ENCODE results near the gene PLD5. TPM values are rescaled to one million over a fixed set of nuclear protein-coding genes. Genes with fewer than 3 reads are reported as not detected.
"Not testable (repeated sequence)": the region's sequence is repeated elsewhere in the genome, so short reads cannot be mapped to it uniquely, and the experiment has no call there.

The PLD5 gene
- total RNA-seq, 1 experiment from 2014 or later, result 9.2 TPM

DNA sequence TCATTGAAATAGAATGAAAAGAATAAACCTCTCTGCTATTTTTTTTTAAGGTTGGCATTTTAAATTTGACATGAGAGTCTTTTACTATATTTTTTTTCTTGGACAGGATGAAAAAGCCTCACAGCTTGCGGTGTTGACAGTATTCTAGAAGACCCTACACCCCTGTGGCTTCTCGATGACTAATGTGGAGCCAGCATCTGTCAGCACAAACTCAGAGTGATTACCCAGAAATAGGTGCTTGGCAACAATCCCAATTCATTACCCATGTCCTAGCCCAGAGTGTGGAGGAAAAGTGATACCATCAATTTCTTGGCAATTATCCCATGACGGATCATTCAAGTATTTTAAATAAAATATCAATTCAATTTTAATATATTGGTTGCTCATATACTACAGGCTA lies 338.8 kb downstream of the PLD5 start:
- POLR2A ChIA-PET (ENCODE audit: low non-redundant PET), result no interaction called here
- TF ChIP-seq, protein P1, sequence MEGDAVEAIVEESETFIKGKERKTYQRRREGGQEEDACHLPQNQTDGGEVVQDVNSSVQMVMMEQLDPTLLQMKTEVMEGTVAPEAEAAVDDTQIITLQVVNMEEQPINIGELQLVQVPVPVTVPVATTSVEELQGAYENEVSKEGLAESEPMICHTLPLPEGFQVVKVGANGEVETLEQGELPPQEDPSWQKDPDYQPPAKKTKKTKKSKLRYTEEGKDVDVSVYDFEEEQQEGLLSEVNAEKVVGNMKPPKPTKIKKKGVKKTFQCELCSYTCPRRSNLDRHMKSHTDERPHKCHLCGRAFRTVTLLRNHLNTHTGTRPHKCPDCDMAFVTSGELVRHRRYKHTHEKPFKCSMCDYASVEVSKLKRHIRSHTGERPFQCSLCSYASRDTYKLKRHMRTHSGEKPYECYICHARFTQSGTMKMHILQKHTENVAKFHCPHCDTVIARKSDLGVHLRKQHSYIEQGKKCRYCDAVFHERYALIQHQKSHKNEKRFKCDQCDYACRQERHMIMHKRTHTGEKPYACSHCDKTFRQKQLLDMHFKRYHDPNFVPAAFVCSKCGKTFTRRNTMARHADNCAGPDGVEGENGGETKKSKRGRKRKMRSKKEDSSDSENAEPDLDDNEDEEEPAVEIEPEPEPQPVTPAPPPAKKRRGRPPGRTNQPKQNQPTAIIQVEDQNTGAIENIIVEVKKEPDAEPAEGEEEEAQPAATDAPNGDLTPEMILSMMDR (conservative IDR thresholded peaks at IDR 0.05; ENCODE audit: low read depth, low read length), result no peak
- no peak for TF ChIP-seq EZH2 (IDR thresholded peaks at IDR 0.05; ENCODE audit: borderline replicate concordance, low read depth, low read length, poor library complexity, severe bottlenecking)
- peak; percentile 14 for DNase-seq (ENCODE audit: low spot score)
- no peak overlapping the region for H3K4me3 ChIP-seq (ENCODE audit: low read depth, low read length, poor library complexity, severe bottlenecking)
- H3K4me1 ChIP-seq (ENCODE audit: insufficient read depth, low read length, poor library complexity, severe bottlenecking), result no peaks in the 10 kb centered on the region
- H3K27ac ChIP-seq (ENCODE audit: low read depth, low read length, poor library complexity, severe bottlenecking), result no peak overlapping the region
- BruUV-seq (replicated peaks), result no TSS peak
- intact Hi-C loops (cut with micrococcal nuclease; ENCODE audit: unreplicated experiment), result no loop called here
- no peaks in the 10 kb centered on the region for H3K27me3 ChIP-seq (replicated peaks; ENCODE audit: insufficient read depth, low read depth, low read length, poor library complexity)
- H3K9me3 ChIP-seq (ENCODE audit: low read depth, low read length, poor library complexity, severe bottlenecking), result no peaks in the 10 kb centered on the region
- H3K36me3 ChIP-seq (ENCODE audit: insufficient read depth, low read length, poor library complexity, severe bottlenecking), result no peaks in the 10 kb centered on the region
- CTCF ChIA-PET, result no interaction called here

DNA sequence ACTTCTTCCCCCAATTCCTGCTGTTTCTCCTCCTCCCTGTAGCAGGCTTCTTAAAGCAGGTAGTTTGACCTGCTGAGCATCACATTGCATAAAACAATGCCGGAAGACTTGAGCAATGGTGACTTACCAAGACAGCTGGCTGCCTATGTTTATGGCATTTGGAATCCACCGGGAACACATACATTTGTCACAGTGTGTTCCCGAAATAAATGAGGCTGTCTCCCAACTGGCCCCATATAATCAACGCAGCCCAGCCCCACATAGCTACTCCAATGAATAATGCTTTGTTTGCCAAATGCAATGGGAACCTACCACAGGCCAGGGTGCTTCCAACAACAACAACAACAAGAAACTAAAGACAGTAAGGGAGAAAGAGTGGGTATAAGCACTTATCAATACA lies 339.5 kb downstream of the PLD5 start:
- no peak for DNase-seq (ENCODE audit: low spot score)
- ChIA-PET CTCF (no interaction called here), POLR2A (ENCODE audit: low non-redundant PET) (no interaction called here)
- BruUV-seq (replicated peaks), result no TSS peak
- no peaks in the 10 kb centered on the region for H3K27me3 ChIP-seq (replicated peaks; ENCODE audit: insufficient read depth, low read depth, low read length, poor library complexity)
- no peak overlapping the region for H3K4me3 ChIP-seq (ENCODE audit: low read depth, low read length, poor library complexity, severe bottlenecking)
- intact Hi-C loops (cut with micrococcal nuclease; ENCODE audit: unreplicated experiment), result no loop called here
- H3K4me1 ChIP-seq (ENCODE audit: insufficient read depth, low read length, poor library complexity, severe bottlenecking), result no peaks in the 10 kb centered on the region
- H3K27ac ChIP-seq (ENCODE audit: low read depth, low read length, poor library complexity, severe bottlenecking), result no peak overlapping the region
- no peaks in the 10 kb centered on the region for H3K36me3 ChIP-seq (ENCODE audit: insufficient read depth, low read length, poor library complexity, severe bottlenecking)
- H3K9me3 ChIP-seq (ENCODE audit: low read depth, low read length, poor library complexity, severe bottlenecking), result no peaks in the 10 kb centered on the region
- TF ChIP-seq, protein P1 (conservative IDR thresholded peaks at IDR 0.05; ENCODE audit: low read depth, low read length), result no peak
- TF ChIP-seq EZH2 (IDR thresholded peaks at IDR 0.05; ENCODE audit: borderline replicate concordance, low read depth, low read length, poor library complexity, severe bottlenecking), result no peak

DNA sequence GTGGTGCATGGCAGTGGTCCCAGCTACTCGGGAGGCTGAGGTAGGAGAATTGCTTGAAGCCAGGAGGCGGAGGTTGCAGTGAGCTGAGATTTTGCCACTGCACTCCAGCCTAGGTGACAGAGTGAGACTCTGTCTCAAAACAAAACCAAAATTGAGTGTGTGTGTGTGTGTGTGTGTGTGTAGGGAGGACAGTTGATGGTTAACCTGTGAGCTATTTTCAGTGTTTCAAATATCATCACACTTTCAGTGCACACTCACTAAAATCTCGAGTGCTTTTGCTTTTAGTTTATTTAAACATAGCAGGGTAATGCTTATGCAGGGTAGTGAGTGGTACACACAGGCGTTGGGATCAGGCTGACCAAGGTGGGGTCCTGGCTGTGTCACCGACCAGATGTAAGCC lies 344.7 kb downstream of the PLD5 start:
- POLR2A ChIA-PET (ENCODE audit: low non-redundant PET), result not testable (repeated sequence)

DNA sequence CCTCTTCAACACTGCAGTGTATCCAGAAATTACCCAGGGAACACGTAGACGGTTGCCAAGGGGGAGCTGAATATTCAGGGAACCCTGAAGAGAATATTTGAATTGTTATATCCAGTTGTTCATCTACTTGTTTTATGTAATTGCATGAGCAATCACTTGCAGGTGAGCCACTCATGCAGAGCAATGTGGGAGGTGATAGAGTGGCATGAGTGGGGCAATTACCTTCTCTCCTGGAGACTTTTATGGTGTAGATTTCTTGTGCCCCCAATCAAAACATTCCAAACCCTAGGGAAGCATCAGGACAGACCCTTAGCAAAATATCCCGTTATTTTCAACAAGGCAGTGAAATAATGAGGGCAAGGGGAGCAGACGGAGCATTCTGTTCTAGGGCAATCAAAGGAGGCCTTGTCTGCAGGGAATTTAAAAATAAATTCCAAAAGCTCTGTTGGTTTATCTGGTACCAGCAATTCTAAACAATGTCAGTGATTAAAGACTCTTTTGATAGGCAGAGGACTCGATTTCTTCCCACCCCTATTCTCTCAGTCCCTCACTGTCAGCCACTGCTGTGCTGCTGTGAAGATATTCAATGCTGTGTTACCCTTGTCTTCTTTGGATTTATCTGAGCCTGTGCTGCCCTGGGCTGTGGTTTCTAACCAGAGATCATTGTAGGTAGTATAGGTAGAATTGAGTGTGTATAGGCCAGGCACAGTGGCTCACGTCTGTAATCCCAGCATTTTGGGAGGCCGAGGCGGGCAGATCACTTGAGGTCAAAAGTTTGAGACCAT lies 345.4 kb downstream of the PLD5 start:
- ChIA-PET POLR2A (ENCODE audit: low non-redundant PET) (interaction anchor here (0.5 kb wide), 1 partner anchor 92 kb away, joined by 5 read pairs; no protein-coding TSS in a partner anchor), CTCF (no interaction called here)
- intact Hi-C loops (cut with micrococcal nuclease; ENCODE audit: unreplicated experiment), result no loop called here
- DNase-seq (ENCODE audit: low spot score), result no peak
- BruUV-seq (replicated peaks), result no TSS peak
- no peaks in the 10 kb centered on the region for H3K4me1 ChIP-seq (ENCODE audit: insufficient read depth, low read length, poor library complexity, severe bottlenecking)
- no peak overlapping the region for H3K27ac ChIP-seq (ENCODE audit: low read depth, low read length, poor library complexity, severe bottlenecking)
- TF ChIP-seq, protein P1 (conservative IDR thresholded peaks at IDR 0.05; ENCODE audit: low read depth, low read length), result no peak
- no peak for TF ChIP-seq EZH2 (IDR thresholded peaks at IDR 0.05; ENCODE audit: borderline replicate concordance, low read depth, low read length, poor library complexity, severe bottlenecking)
- H3K4me3 ChIP-seq (ENCODE audit: low read depth, low read length, poor library complexity, severe bottlenecking), result no peak overlapping the region
- H3K36me3 ChIP-seq (ENCODE audit: insufficient read depth, low read length, poor library complexity, severe bottlenecking), result no peaks in the 10 kb centered on the region
- no peaks in the 10 kb centered on the region for H3K27me3 ChIP-seq (replicated peaks; ENCODE audit: insufficient read depth, low read depth, low read length, poor library complexity)
- H3K9me3 ChIP-seq (ENCODE audit: low read depth, low read length, poor library complexity, severe bottlenecking), result no peaks in the 10 kb centered on the region

More for the DNA sequence above, 344.7 kb downstream of the PLD5 start:
- DNase-seq (ENCODE audit: low spot score); BruUV-seq (replicated peaks); H3K9me3 ChIP-seq (ENCODE audit: low read depth, low read length, poor library complexity, severe bottlenecking); H3K27ac ChIP-seq (ENCODE audit: low read depth, low read length, poor library complexity, severe bottlenecking); H3K27me3 ChIP-seq (replicated peaks; ENCODE audit: insufficient read depth, low read depth, low read length, poor library complexity); H3K36me3 ChIP-seq (ENCODE audit: insufficient read depth, low read length, poor library complexity, severe bottlenecking); H3K4me1 ChIP-seq (ENCODE audit: insufficient read depth, low read length, poor library complexity, severe bottlenecking); intact Hi-C loops (cut with micrococcal nuclease; ENCODE audit: unreplicated experiment); CTCF ChIA-PET; H3K4me3 ChIP-seq (ENCODE audit: low read depth, low read length, poor library complexity, severe bottlenecking): not testable (repeated sequence)
